ENCODE measurements around the gene KRTAP5-3. TPM values are rescaled to one million over a fixed set of nuclear protein-coding genes. Genes with fewer than 3 reads are reported as not detected.

Gene KRTAP5-3
- total RNA-seq, 1 experiment from 2014 or later = not detected

- no peaks in the 10 kb centered on the region for H3K36me3 Mint-ChIP-seq (ENCODE audit: insufficient read depth, unreplicated experiment)
- H3K9me3 Mint-ChIP-seq (ENCODE audit: unreplicated experiment) = no peaks in the 10 kb centered on the region
- H3K27ac Mint-ChIP-seq (ENCODE audit: low read depth, unreplicated experiment) = peak overlapping the region; percentile 49
- intact Hi-C loops (cut with micrococcal nuclease) = loop anchor here (1.0 to 10.0 kb wide), 2 partner anchors 15 to 275 kb away; partner anchors contain the start of genes SYT8 and TNNI2
- peaks cover 26% of the 10 kb centered on the region for H3K4me1 Mint-ChIP-seq (ENCODE audit: insufficient read depth, unreplicated experiment)
- TF ChIP-seq CTCF (IDR thresholded peaks at IDR 0.05; ENCODE audit: unreplicated experiment) = no peak
- CTCF ChIA-PET = interaction anchor here (0.7 to 3.9 kb wide), 6 partner anchors 9 to 63 kb away, joined by 3 to 32 read pairs (median 4); no protein-coding TSS in a partner anchor
- peak; percentile 96 for DNase-seq (ENCODE audit: unreplicated experiment)
- H3K4me3 Mint-ChIP-seq (ENCODE audit: unreplicated experiment) = peak overlapping the region; percentile 52
- BruUV-seq (replicated peaks) = no TSS peak
- H3K27me3 Mint-ChIP-seq (ENCODE audit: insufficient read depth, unreplicated experiment) = no peaks in the 10 kb centered on the region
- POLR2A ChIA-PET = interaction anchor here (0.6 to 2.2 kb wide), 8 partner anchors 9 to 683 kb away, joined by 3 to 16 read pairs (median 4); no protein-coding TSS in a partner anchor
These were observed 48.9 kb downstream of the KRTAP5-3 start for GRCh38 chr11:1559111-1559951.

GRCh38 chr11:1558775-1559110 lies 49.5 kb downstream of the KRTAP5-3 start:
- H3K4me1 Mint-ChIP-seq (ENCODE audit: insufficient read depth, unreplicated experiment) = peaks cover 32% of the 10 kb centered on the region
- ChIA-PET POLR2A (interaction anchor here (1.0 to 2.2 kb wide), 6 partner anchors 9 to 26 kb away, joined by 3 to 16 read pairs (median 6); no protein-coding TSS in a partner anchor), CTCF (interaction anchor here (0.9 to 3.9 kb wide), 4 partner anchors 12 to 591 kb away, joined by 3 to 32 read pairs (median 10); no protein-coding TSS in a partner anchor)
- H3K4me3 Mint-ChIP-seq (ENCODE audit: unreplicated experiment) = peak overlapping the region; percentile 52
- no peak for TF ChIP-seq CTCF (IDR thresholded peaks at IDR 0.05; ENCODE audit: unreplicated experiment)
- TSS peak; percentile 33 for BruUV-seq (replicated peaks)
- no peaks in the 10 kb centered on the region for H3K9me3 Mint-ChIP-seq (ENCODE audit: unreplicated experiment)
- H3K36me3 Mint-ChIP-seq (ENCODE audit: insufficient read depth, unreplicated experiment) = no peaks in the 10 kb centered on the region
- H3K27ac Mint-ChIP-seq (ENCODE audit: low read depth, unreplicated experiment) = peak overlapping the region; percentile 49
- H3K27me3 Mint-ChIP-seq (ENCODE audit: insufficient read depth, unreplicated experiment) = no peaks in the 10 kb centered on the region
- DNase-seq (ENCODE audit: unreplicated experiment) = no peak
- intact Hi-C loops (cut with micrococcal nuclease) = loop anchor here (1.0 to 10.0 kb wide), 2 partner anchors 16 to 276 kb away; partner anchors contain the start of genes SYT8 and TNNI2

- H3K27me3 Mint-ChIP-seq (ENCODE audit: insufficient read depth, unreplicated experiment) = no peaks in the 10 kb centered on the region
- no peak for TF ChIP-seq CTCF (IDR thresholded peaks at IDR 0.05; ENCODE audit: unreplicated experiment)
- H3K9me3 Mint-ChIP-seq (ENCODE audit: unreplicated experiment) = no peaks in the 10 kb centered on the region
- peak overlapping the region; percentile 49 for H3K27ac Mint-ChIP-seq (ENCODE audit: low read depth, unreplicated experiment)
- ChIA-PET CTCF (interaction anchor here (0.6 to 3.9 kb wide), 5 partner anchors 12 to 1336 kb away, joined by 3 to 32 read pairs (median 4); no protein-coding TSS in a partner anchor), POLR2A (interaction anchor here (0.6 to 2.2 kb wide), 6 partner anchors 10 to 481 kb away, joined by 3 to 16 read pairs (median 5); no protein-coding TSS in a partner anchor)
- H3K4me1 Mint-ChIP-seq (ENCODE audit: insufficient read depth, unreplicated experiment) = peaks cover 34% of the 10 kb centered on the region
- intact Hi-C loops (cut with micrococcal nuclease) = loop anchor here (10.0 kb wide), 1 partner anchor 277 kb away; the partner anchor contains the start of genes SYT8 and TNNI2
- peak overlapping the region; percentile 52 for H3K4me3 Mint-ChIP-seq (ENCODE audit: unreplicated experiment)
- DNase-seq (ENCODE audit: unreplicated experiment) = peak; percentile 65
- H3K36me3 Mint-ChIP-seq (ENCODE audit: insufficient read depth, unreplicated experiment) = no peaks in the 10 kb centered on the region
- no TSS peak for BruUV-seq (replicated peaks)
These were observed 50.1 kb downstream of the KRTAP5-3 start for GRCh38 chr11:1557904-1558774.

Other genes with a start within 250 kb of the KRTAP5-3 start
- gene BRSK2, start 218.5 kb downstream of the KRTAP5-3 start, total RNA-seq (2022) = 0.34 and 0.44 TPM in 2 replicates
- 20.1 and 20.2 TPM in 2 replicates for gene MOB2, start 121.7 kb downstream of the KRTAP5-3 start, total RNA-seq (2022)
- 10.4 and 17.6 TPM in 2 replicates for gene DUSP8, start 36.2 kb downstream of the KRTAP5-3 start, total RNA-seq (2022)
- gene KRTAP5-1, start 23.2 kb downstream of the KRTAP5-3 start, total RNA-seq (2022) = not detected in 2 replicates
- gene KRTAP5-2, start 10.2 kb downstream of the KRTAP5-3 start, total RNA-seq (2022) = not detected in 2 replicates
- not detected in 2 replicates for gene KRTAP5-4, start 13.7 kb upstream of the KRTAP5-3 start, total RNA-seq (2022)
- not detected in 2 replicates for gene KRTAP5-5, start 21.3 kb upstream of the KRTAP5-3 start, total RNA-seq (2022)
- not detected in 2 replicates for gene KRTAP5-6, start 88.7 kb upstream of the KRTAP5-3 start, total RNA-seq (2022)
- 1.9 and 2.0 TPM in 2 replicates for gene IFITM10, start 142.1 kb upstream of the KRTAP5-3 start, total RNA-seq (2022)
- gene CTSD, start 155.5 kb upstream of the KRTAP5-3 start, total RNA-seq (2022) = 366 and 367 TPM in 2 replicates
- gene SYT8, start 226.5 kb upstream of the KRTAP5-3 start, total RNA-seq (2022) = 141 and 308 TPM in 2 replicates
- gene TNNI2, start 230.5 kb upstream of the KRTAP5-3 start, total RNA-seq (2022) = 43.3 and 77.7 TPM in 2 replicates
- 3.3 and 3.7 TPM in 2 replicates for gene LSP1, start 244.6 kb upstream of the KRTAP5-3 start, total RNA-seq (2022)

Measured in MCF 10A (cell line).